GM23338 (cell line): ENCODE measurements around the gene FAM53B. TPM values are rescaled to one million over a fixed set of nuclear protein-coding genes. Genes with fewer than 3 reads are reported as not detected.

Source experiments
- ATAC-seq: fragments of 200-7000 bp; cut with Tn5 transposase; 3 replicates; pipeline ENCODE4 v1.9.1; 2020
- DNase-seq: peaks from one replicate; pipeline ENCODE4 v3.0.0-alpha.2; 2015; ENCODE audit warnings: low spot score
- H2AFZ ChIP-seq: fragments of 200-600 bp; sonication (generic); 2 replicates; pipeline ENCODE4 v1.8.0; 2016; ENCODE audit warnings: antibody characterized with exemption, mild to moderate bottlenecking, moderate library complexity
- H3F3A ChIP-seq: fragments of 200-600 bp; sonication (generic); replicated peaks from 2 replicates; pipeline ENCODE4 v1.8.0; 2017; ENCODE audit warnings: antibody characterized with exemption, mixed run types, low read depth
- H3K27ac ChIP-seq: fragments of 200-600 bp; sonication (generic); 2 replicates; pipeline ENCODE4 v1.6.1; 2016; ENCODE audit warnings: low read depth
- H3K27me3 ChIP-seq: fragments of 200-600 bp; sonication (generic); 2 replicates; pipeline ENCODE4 v1.8.0; 2016; ENCODE audit warnings: mild to moderate bottlenecking, mixed run types, moderate library complexity; ENCODE audit not compliant: insufficient read depth
- H3K36me3 ChIP-seq: fragments of 200-600 bp; sonication (generic); 2 replicates; pipeline ENCODE4 v1.8.0; 2016; ENCODE audit warnings: mild to moderate bottlenecking; ENCODE audit not compliant: insufficient read depth
- H3K4me1 ChIP-seq: fragments of 200-600 bp; sonication (generic); 2 replicates; pipeline ENCODE4 v1.8.0; 2016; ENCODE audit warnings: mild to moderate bottlenecking, moderate library complexity; ENCODE audit not compliant: insufficient read depth
- H3K4me2 ChIP-seq: fragments of 200-600 bp; sonication (generic); 2 replicates; pipeline ENCODE4 v1.7.1; 2017; ENCODE audit warnings: mixed run types
- H3K4me3 ChIP-seq: fragments of 200-600 bp; sonication (generic); 2 replicates; pipeline ENCODE4 v1.6.1; 2016; ENCODE audit warnings: mixed run types
- H3K79me2 ChIP-seq: fragments of 200-600 bp; sonication (generic); replicated peaks from 2 replicates; pipeline ENCODE4 v1.8.0; 2017; ENCODE audit warnings: mild to moderate bottlenecking; ENCODE audit not compliant: insufficient read depth
- H3K9me2 ChIP-seq: fragments of 200-600 bp; sonication (generic); 2 replicates; pipeline ENCODE4 v1.8.0; 2017; ENCODE audit not compliant: insufficient read depth
- H4K20me1 ChIP-seq: fragments of 200-600 bp; sonication (generic); replicated peaks from 2 replicates; pipeline ENCODE4 v1.8.0; 2017; ENCODE audit warnings: mild to moderate bottlenecking; ENCODE audit not compliant: insufficient read depth
- H3K27ac Mint-ChIP-seq: 2 replicates; pipeline ENCODE4 v1.8.0; 2020; ENCODE audit warnings: inconsistent platforms, mild to moderate bottlenecking, moderate library complexity, mixed read lengths
- H3K27me3 Mint-ChIP-seq: 3 replicates; pipeline ENCODE4 v1.8.0; 2022; ENCODE audit warnings: low read depth, mild to moderate bottlenecking, moderate library complexity, mixed read lengths, inconsistent platforms; ENCODE audit not compliant: insufficient read depth, poor library complexity
- H3K36me3 Mint-ChIP-seq: 3 replicates; pipeline ENCODE4 v1.8.0; 2021; ENCODE audit warnings: low read depth, mild to moderate bottlenecking, inconsistent platforms, moderate library complexity, mixed read lengths
- H3K4me1 Mint-ChIP-seq: 3 replicates; pipeline ENCODE4 v1.8.0; 2020; ENCODE audit warnings: mild to moderate bottlenecking, inconsistent platforms, mixed read lengths
- H3K4me3 Mint-ChIP-seq: 3 replicates; pipeline ENCODE4 v1.8.0; 2021; ENCODE audit warnings: moderate library complexity, mild to moderate bottlenecking, inconsistent platforms, mixed read lengths
- H3K9me3 Mint-ChIP-seq: 3 replicates; pipeline ENCODE4 v1.8.0; 2020; ENCODE audit warnings: moderate library complexity, mild to moderate bottlenecking, inconsistent platforms, mixed read lengths
- CREB1 ChIP-seq: fragments of 250-450 bp; sonication (Bioruptor Pico); IDR thresholded peaks from 2 replicates; pipeline ENCODE4 v1.5.0; 2020; ENCODE audit warnings: low read depth, mild to moderate bottlenecking, moderate library complexity
- CTCF ChIP-seq, 2 experiments: fragments of 200-600 bp in 1 of 2; sonication (generic) in 1 of 2; conservative IDR thresholded peaks; 2 replicates each; pipeline versions ENCODE4 v1.5.1 to v1.6.1; 2016 to 2017; ENCODE audit warnings: antibody characterized with exemption in 2 of 2, low read depth in 2 of 2, mild to moderate bottlenecking in 2 of 2, moderate library complexity in 1 of 2
- EZH2 ChIP-seq: fragments of 200-600 bp; sonication (generic); IDR thresholded peaks from one replicate; pipeline ENCODE4 v1.8.0; 2017; ENCODE audit warnings: antibody characterized with exemption, mild to moderate bottlenecking, low read depth; ENCODE audit not compliant: unreplicated experiment
- EZH2phosphoT487 ChIP-seq: fragments of 200-600 bp; sonication (generic); IDR thresholded peaks from one replicate; pipeline ENCODE4 v1.8.1; 2018; ENCODE audit warnings: antibody characterized with exemption; ENCODE audit not compliant: unreplicated experiment
- JUNB ChIP-seq: IDR thresholded peaks from one replicate; pipeline ENCODE4 v1.6.1; 2016; ENCODE audit warnings: antibody characterized with exemption; ENCODE audit not compliant: unreplicated experiment
- NANOG ChIP-seq: IDR thresholded peaks from 2 replicates; pipeline ENCODE4 v1.6.1; 2016; ENCODE audit warnings: antibody characterized with exemption, borderline replicate concordance
- POLR2AphosphoS5 ChIP-seq: IDR thresholded peaks from 2 replicates; pipeline ENCODE4 v1.6.1; 2016; ENCODE audit warnings: antibody characterized with exemption, low read depth
- STAT1 ChIP-seq: IDR thresholded peaks from one replicate; pipeline ENCODE4 v1.6.1; 2016; ENCODE audit warnings: antibody characterized with exemption; ENCODE audit not compliant: unreplicated experiment
- ZNF114 ChIP-seq: fragments of 250-450 bp; sonication (Bioruptor Pico); IDR thresholded peaks from 2 replicates; pipeline ENCODE4 v1.5.0; 2020; ENCODE audit warnings: mild to moderate bottlenecking, moderate library complexity
- ZNF331 ChIP-seq: fragments of 250-450 bp; sonication (Bioruptor Pico); IDR thresholded peaks from 2 replicates; pipeline ENCODE4 v1.5.0; 2020; ENCODE audit warnings: low read depth, mild to moderate bottlenecking, moderate library complexity
- polyA plus RNA-seq: library from polyadenylated mRNA; unstranded; fragments of >200 nt; fragmentation: Nextera tagmentation; extraction: Ambion mirVana; gene quantifications from 2 replicates; pipeline ENCODE4 v1.2.1, GENCODE V29; 2016
- total RNA-seq: library from RNA; depleted of rRNA; stranded (reverse); fragments of >200 nt; shearing (Covaris generic); gene quantifications from 2 replicates; pipeline ENCODE4 v1.2.3, GENCODE V29; 2014
- TF ChIP-seq, protein P1 (sequence below): IDR thresholded peaks from 2 replicates; pipeline ENCODE4 v1.6.1; 2016; ENCODE audit warnings: antibody characterized with exemption
- TF ChIP-seq, protein P2 (sequence below): IDR thresholded peaks from one replicate; pipeline ENCODE4 v1.6.1; 2018; ENCODE audit warnings: antibody characterized with exemption; ENCODE audit not compliant: unreplicated experiment

The FAM53B gene
- total and polyA plus RNA-seq, 2 experiments from 2014 or later, result 3.0 to 20.3 TPM

GRCh38 chr10:124642088-124642710 lies 102.0 kb downstream of the FAM53B start:
- H3F3A ChIP-seq, result no peaks in the 10 kb centered on the region
- DNase-seq, result no peak
- H3K4me2 ChIP-seq, result no peak overlapping the region
- Mint-ChIP-seq H3K4me1 (peaks cover 11% of the 10 kb centered on the region), H3K27me3 (peaks cover 5% of the 10 kb centered on the region), H3K36me3 (no peaks in the 10 kb centered on the region; the same call in 2 of the 3 replicates), H3K9me3 (no peaks in the 10 kb centered on the region; the same call in 2 of the 3 replicates), H3K27ac (no peak overlapping the region), H3K4me3 (no peak overlapping the region)
- H3K27ac ChIP-seq, result no peak overlapping the region
- TF ChIP-seq POLR2AphosphoS5, result no peak
- no peak for TF ChIP-seq NANOG
- TF ChIP-seq ZNF331, result no peak
- TF ChIP-seq CREB1, result no peak
- TF ChIP-seq CTCF (conservative IDR thresholded peaks at IDR 0.05; ENCODE audit: low read depth in 2 of 2), result no peak
- TF ChIP-seq EZH2phosphoT487, result no peak
- no peak for TF ChIP-seq ZNF114 (CRISPR knock-in tag)
- no peaks in the 10 kb centered on the region for H3K36me3 ChIP-seq
- no peak overlapping the region for H2AFZ ChIP-seq
- H4K20me1 ChIP-seq, result no peaks in the 10 kb centered on the region
- no peaks in the 10 kb centered on the region for H3K27me3 ChIP-seq
- no peaks in the 10 kb centered on the region for H3K9me2 ChIP-seq
- ATAC-seq, result no peak
- H3K79me2 ChIP-seq, result no peaks in the 10 kb centered on the region
- no peak overlapping the region for H3K4me3 ChIP-seq
- no peaks in the 10 kb centered on the region for H3K4me1 ChIP-seq

- ATAC-seq (no peak), DNase-seq (no peak)
- no peak overlapping the region for H2AFZ ChIP-seq
- no peaks in the 10 kb centered on the region for H4K20me1 ChIP-seq
- H3K9me2 ChIP-seq, result no peaks in the 10 kb centered on the region
- H3K79me2 ChIP-seq, result no peaks in the 10 kb centered on the region
- no peak overlapping the region for H3K4me2 ChIP-seq
- H3K36me3 ChIP-seq, result no peaks in the 10 kb centered on the region
- H3K27me3 ChIP-seq, result no peaks in the 10 kb centered on the region
- Mint-ChIP-seq H3K27ac (no peak overlapping the region), H3K9me3 (no peaks in the 10 kb centered on the region; the same call in 2 of the 3 replicates), H3K27me3 (peaks cover 5% of the 10 kb centered on the region), H3K4me1 (peaks cover 11% of the 10 kb centered on the region), H3K36me3 (no peaks in the 10 kb centered on the region; the same call in 2 of the 3 replicates), H3K4me3 (no peak overlapping the region)
- no peaks in the 10 kb centered on the region for H3F3A ChIP-seq
- no peak overlapping the region for H3K27ac ChIP-seq
- no peak overlapping the region for H3K4me3 ChIP-seq
- no peaks in the 10 kb centered on the region for H3K4me1 ChIP-seq
- TF ChIP-seq NANOG, result no peak
- TF ChIP-seq, protein P1, sequence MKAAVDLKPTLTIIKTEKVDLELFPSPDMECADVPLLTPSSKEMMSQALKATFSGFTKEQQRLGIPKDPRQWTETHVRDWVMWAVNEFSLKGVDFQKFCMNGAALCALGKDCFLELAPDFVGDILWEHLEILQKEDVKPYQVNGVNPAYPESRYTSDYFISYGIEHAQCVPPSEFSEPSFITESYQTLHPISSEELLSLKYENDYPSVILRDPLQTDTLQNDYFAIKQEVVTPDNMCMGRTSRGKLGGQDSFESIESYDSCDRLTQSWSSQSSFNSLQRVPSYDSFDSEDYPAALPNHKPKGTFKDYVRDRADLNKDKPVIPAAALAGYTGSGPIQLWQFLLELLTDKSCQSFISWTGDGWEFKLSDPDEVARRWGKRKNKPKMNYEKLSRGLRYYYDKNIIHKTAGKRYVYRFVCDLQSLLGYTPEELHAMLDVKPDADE, result no peak
- TF ChIP-seq ZNF331, result no peak
- TF ChIP-seq POLR2AphosphoS5, result no peak
- TF ChIP-seq EZH2phosphoT487, result no peak
- TF ChIP-seq, protein P2, sequence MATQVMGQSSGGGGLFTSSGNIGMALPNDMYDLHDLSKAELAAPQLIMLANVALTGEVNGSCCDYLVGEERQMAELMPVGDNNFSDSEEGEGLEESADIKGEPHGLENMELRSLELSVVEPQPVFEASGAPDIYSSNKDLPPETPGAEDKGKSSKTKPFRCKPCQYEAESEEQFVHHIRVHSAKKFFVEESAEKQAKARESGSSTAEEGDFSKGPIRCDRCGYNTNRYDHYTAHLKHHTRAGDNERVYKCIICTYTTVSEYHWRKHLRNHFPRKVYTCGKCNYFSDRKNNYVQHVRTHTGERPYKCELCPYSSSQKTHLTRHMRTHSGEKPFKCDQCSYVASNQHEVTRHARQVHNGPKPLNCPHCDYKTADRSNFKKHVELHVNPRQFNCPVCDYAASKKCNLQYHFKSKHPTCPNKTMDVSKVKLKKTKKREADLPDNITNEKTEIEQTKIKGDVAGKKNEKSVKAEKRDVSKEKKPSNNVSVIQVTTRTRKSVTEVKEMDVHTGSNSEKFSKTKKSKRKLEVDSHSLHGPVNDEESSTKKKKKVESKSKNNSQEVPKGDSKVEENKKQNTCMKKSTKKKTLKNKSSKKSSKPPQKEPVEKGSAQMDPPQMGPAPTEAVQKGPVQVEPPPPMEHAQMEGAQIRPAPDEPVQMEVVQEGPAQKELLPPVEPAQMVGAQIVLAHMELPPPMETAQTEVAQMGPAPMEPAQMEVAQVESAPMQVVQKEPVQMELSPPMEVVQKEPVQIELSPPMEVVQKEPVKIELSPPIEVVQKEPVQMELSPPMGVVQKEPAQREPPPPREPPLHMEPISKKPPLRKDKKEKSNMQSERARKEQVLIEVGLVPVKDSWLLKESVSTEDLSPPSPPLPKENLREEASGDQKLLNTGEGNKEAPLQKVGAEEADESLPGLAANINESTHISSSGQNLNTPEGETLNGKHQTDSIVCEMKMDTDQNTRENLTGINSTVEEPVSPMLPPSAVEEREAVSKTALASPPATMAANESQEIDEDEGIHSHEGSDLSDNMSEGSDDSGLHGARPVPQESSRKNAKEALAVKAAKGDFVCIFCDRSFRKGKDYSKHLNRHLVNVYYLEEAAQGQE, result no peak
- no peak for TF ChIP-seq EZH2
- TF ChIP-seq CTCF (conservative IDR thresholded peaks at IDR 0.05; ENCODE audit: low read depth in 2 of 2), result no peak
- TF ChIP-seq JUNB, result no peak
- TF ChIP-seq STAT1, result no peak
- no peak for TF ChIP-seq ZNF114 (CRISPR knock-in tag)
These were observed 102.7 kb downstream of the FAM53B start for GRCh38 chr10:124641282-124642087.
